Measurements from ENCODE around the gene MYLK3. TPM values are rescaled to one million over a fixed set of nuclear protein-coding genes. Genes with fewer than 3 reads are reported as not detected.
A peak's percentile ranks its signal among the peaks of the same experiment; 100 is the strongest.
"Not testable (repeated sequence)": the region's sequence is repeated elsewhere in the genome, so short reads cannot be mapped to it uniquely, and the experiment has no call there.

The MYLK3 gene
- total RNA-seq, 2 experiments from 2014 or later: 0.23 TPM; not detected in 1

GRCh38 chr16:46695937-46696336, 52.2 kb downstream of the MYLK3 start:
- Mint-ChIP-seq H3K9me3 (ENCODE audit: insufficient read depth) (no peaks in the 10 kb centered on the region), H3K27ac (no peak overlapping the region), H3K36me3 (ENCODE audit: low read depth) (peaks cover 57% of the 10 kb centered on the region), H3K4me1 (ENCODE audit: low read depth) (no peaks in the 10 kb centered on the region), H3K4me3 (no peak overlapping the region), H3K27me3 (ENCODE audit: low read depth) (no peaks in the 10 kb centered on the region)
- no peak for DNase-seq
- ChIA-PET POLR2A (no interaction called here), CTCF (interaction anchor here (0.6 to 1.9 kb wide), 3 partner anchors 13 to 213 kb away, joined by 3 to 7 read pairs (median 6); no protein-coding TSS in a partner anchor)
- ATAC-seq: no peak

- ChIA-PET CTCF (interaction anchor here (1.0 to 3.1 kb wide), 3 partner anchors 17 to 236 kb away, joined by 3 to 20 read pairs (median 3); no protein-coding TSS in a partner anchor), POLR2A (no interaction called here)
These were observed 54.5 kb downstream of the MYLK3 start for GRCh38 chr16:46693598-46693997.

GRCh38 chr16:46691726-46692125, 56.4 kb downstream of the MYLK3 start:
- Mint-ChIP-seq H3K4me3 (no peak overlapping the region), H3K4me1 (ENCODE audit: low read depth) (peaks cover 16% of the 10 kb centered on the region), H3K27ac (peak overlapping the region; percentile 32), H3K36me3 (ENCODE audit: low read depth) (peaks cover 39% of the 10 kb centered on the region), H3K27me3 (ENCODE audit: low read depth) (no peaks in the 10 kb centered on the region), H3K9me3 (ENCODE audit: insufficient read depth) (no peaks in the 10 kb centered on the region)
- no peak for ATAC-seq
- ChIA-PET CTCF (interaction anchor here (0.9 to 3.1 kb wide), 5 partner anchors 10 to 136 kb away, joined by 3 to 20 read pairs (median 4); partner anchors contain the start of gene SHCBP1), POLR2A (no interaction called here)
- DNase-seq: no peak

More at GRCh38 chr16:46693598-46693997, 54.5 kb downstream of the MYLK3 start:
- DNase-seq: no peak
- no peaks in the 10 kb centered on the region for H3K9me3 Mint-ChIP-seq (ENCODE audit: insufficient read depth)
- no peak for ATAC-seq
- H3K4me3 Mint-ChIP-seq: no peak overlapping the region
- H3K27me3 Mint-ChIP-seq (ENCODE audit: low read depth): no peaks in the 10 kb centered on the region
- no peak overlapping the region for H3K27ac Mint-ChIP-seq
- H3K36me3 Mint-ChIP-seq (ENCODE audit: low read depth): peaks cover 51% of the 10 kb centered on the region
- H3K4me1 Mint-ChIP-seq (ENCODE audit: low read depth): no peaks in the 10 kb centered on the region

- ChIA-PET CTCF (interaction anchor here (0.6 to 3.1 kb wide), 11 partner anchors 9 to 349 kb away, joined by 3 to 20 read pairs (median 3); partner anchors contain the start of genes DNAJA2 and SHCBP1), POLR2A (interaction anchor here (1.1 to 1.5 kb wide), 2 partner anchors 15 to 138 kb away, joined by 4 to 7 read pairs; no protein-coding TSS in a partner anchor)
- Mint-ChIP-seq H3K27ac (peak overlapping the region; percentile 9), H3K4me3 (no peak overlapping the region), H3K4me1 (ENCODE audit: low read depth) (peaks cover 19% of the 10 kb centered on the region), H3K27me3 (ENCODE audit: low read depth) (no peaks in the 10 kb centered on the region), H3K36me3 (ENCODE audit: low read depth) (peaks cover 33% of the 10 kb centered on the region), H3K9me3 (ENCODE audit: insufficient read depth) (no peaks in the 10 kb centered on the region)
- ATAC-seq (no peak), DNase-seq (no peak)
These were observed 57.6 kb downstream of the MYLK3 start for GRCh38 chr16:46690281-46691178.

- Mint-ChIP-seq H3K27ac (no peak within 1 kb of the TSS), H3K4me1 (ENCODE audit: low read depth) (peaks cover 26% of the 10 kb centered on the region), H3K9me3 (ENCODE audit: insufficient read depth) (no peaks in the 10 kb centered on the region), H3K27me3 (ENCODE audit: low read depth) (no peaks in the 10 kb centered on the region), H3K36me3 (ENCODE audit: low read depth) (peaks cover 24% of the 10 kb centered on the region), H3K4me3 (no peak within 1 kb of the TSS)
- DNase-seq: peak; percentile 98
- peak; percentile 85 for ATAC-seq
- CTCF ChIA-PET: interaction anchor here (0.7 to 1.4 kb wide), 6 partner anchors 10 to 163 kb away, joined by 3 to 8 read pairs (median 4); no protein-coding TSS in a partner anchor
- POLR2A ChIA-PET: interaction anchor here (0.6 to 1.5 kb wide), 3 partner anchors 14 to 140 kb away, joined by 3 to 7 read pairs (median 4); no protein-coding TSS in a partner anchor
These were observed 58.5 kb downstream of the MYLK3 start, which contains the start of gene ORC6 for GRCh38 chr16:46689365-46690280. Gene ORC6 (plus strand): TSS chr16:46689659. CDS start chr16:46689706, 47 bp downstream.

- ChIA-PET POLR2A (interaction anchor here (0.6 to 1.5 kb wide), 2 partner anchors 13 to 140 kb away, joined by 3 to 7 read pairs; no protein-coding TSS in a partner anchor), CTCF (interaction anchor here (1.2 kb wide), 1 partner anchor 15 kb away, joined by 8 read pairs; no protein-coding TSS in a partner anchor)
- peak; percentile 93 for ATAC-seq
- H3K4me3 Mint-ChIP-seq: no peak within 1 kb of the TSS
- peak; percentile 100 for DNase-seq
- H3K27me3 Mint-ChIP-seq (ENCODE audit: low read depth): no peaks in the 10 kb centered on the region
- no peaks in the 10 kb centered on the region for H3K9me3 Mint-ChIP-seq (ENCODE audit: insufficient read depth)
- peaks cover 26% of the 10 kb centered on the region for H3K4me1 Mint-ChIP-seq (ENCODE audit: low read depth)
- H3K36me3 Mint-ChIP-seq (ENCODE audit: low read depth): peaks cover 22% of the 10 kb centered on the region
- no peak within 1 kb of the TSS for H3K27ac Mint-ChIP-seq
These were observed 59.3 kb downstream of the MYLK3 start, which contains the start of gene VPS35 for GRCh38 chr16:46688654-46689364. Gene VPS35 (minus strand): TSS chr16:46689178. CDS start chr16:46689133, 45 bp downstream.

- H3K27ac Mint-ChIP-seq: no peak overlapping the region
- CTCF ChIA-PET: no interaction called here
- no peaks in the 10 kb centered on the region for H3K9me3 Mint-ChIP-seq (ENCODE audit: insufficient read depth)
These were observed 60.0 kb downstream of the MYLK3 start for GRCh38 chr16:46688101-46688653.

GRCh38 chr16:46687486-46687885, 60.7 kb downstream of the MYLK3 start:
- DNase-seq (no peak), ATAC-seq (no peak)
- no peak overlapping the region for H3K27ac Mint-ChIP-seq
- no peaks in the 10 kb centered on the region for H3K27me3 Mint-ChIP-seq (ENCODE audit: low read depth)
- no peaks in the 10 kb centered on the region for H3K9me3 Mint-ChIP-seq (ENCODE audit: insufficient read depth)
- peaks cover 15% of the 10 kb centered on the region for H3K36me3 Mint-ChIP-seq (ENCODE audit: low read depth)
- H3K4me1 Mint-ChIP-seq (ENCODE audit: low read depth): peaks cover 26% of the 10 kb centered on the region
- ChIA-PET CTCF (interaction anchor here (1.4 kb wide), 1 partner anchor 14 kb away, joined by 7 read pairs; no protein-coding TSS in a partner anchor), POLR2A (no interaction called here)
- no peak overlapping the region for H3K4me3 Mint-ChIP-seq

More at GRCh38 chr16:46688101-46688653, 60.0 kb downstream of the MYLK3 start:
- H3K4me3 Mint-ChIP-seq: no peak overlapping the region
- POLR2A ChIA-PET: no interaction called here
- peaks cover 26% of the 10 kb centered on the region for H3K4me1 Mint-ChIP-seq (ENCODE audit: low read depth)
- no peaks in the 10 kb centered on the region for H3K27me3 Mint-ChIP-seq (ENCODE audit: low read depth)
- DNase-seq (no peak), ATAC-seq (no peak)
- peaks cover 20% of the 10 kb centered on the region for H3K36me3 Mint-ChIP-seq (ENCODE audit: low read depth)

- Mint-ChIP-seq H3K27ac (no peak overlapping the region), H3K27me3 (ENCODE audit: low read depth) (no peaks in the 10 kb centered on the region), H3K36me3 (ENCODE audit: low read depth) (peaks cover 9% of the 10 kb centered on the region), H3K4me3 (no peak overlapping the region), H3K4me1 (ENCODE audit: low read depth) (peaks cover 26% of the 10 kb centered on the region), H3K9me3 (ENCODE audit: insufficient read depth) (no peaks in the 10 kb centered on the region)
- no peak for ATAC-seq
- CTCF ChIA-PET: interaction anchor here (1.4 kb wide), 1 partner anchor 14 kb away, joined by 7 read pairs; no protein-coding TSS in a partner anchor
- no peak for DNase-seq
- POLR2A ChIA-PET: no interaction called here
These were observed 61.2 kb downstream of the MYLK3 start for GRCh38 chr16:46686815-46687473.

GRCh38 chr16:46681867-46682266, 66.3 kb downstream of the MYLK3 start:
- H3K27ac Mint-ChIP-seq; H3K4me3 Mint-ChIP-seq; H3K9me3 Mint-ChIP-seq (ENCODE audit: insufficient read depth); DNase-seq; POLR2A ChIA-PET; H3K27me3 Mint-ChIP-seq (ENCODE audit: low read depth); ATAC-seq: not testable (repeated sequence)
- CTCF ChIA-PET: interaction anchor here (0.7 to 1.2 kb wide), 2 partner anchors 10 to 45 kb away, joined by 3 to 4 read pairs; no protein-coding TSS in a partner anchor
- Mint-ChIP-seq H3K36me3 (ENCODE audit: low read depth) (peaks cover 20% of the 10 kb centered on the region), H3K4me1 (ENCODE audit: low read depth) (peaks cover 11% of the 10 kb centered on the region)

All from activated CD8-positive, alpha-beta T cell treated with anti-CD3 and anti-CD28 coated beads, Interleukin-2, amount 10 ng/mL, durations not matched to agents 7 days and 5 days (primary cell).